Progenitor cell of endocrine pancreas (in vitro differentiated cells): ENCODE results near the gene INAFM2. TPM values are rescaled to one million over a fixed set of nuclear protein-coding genes. Genes with fewer than 3 reads are reported as not detected.

Experiments used
- DNase-seq: peaks from one replicate; pipeline ENCODE4 v3.0.0; 2021; ENCODE audit warnings: low spot score; ENCODE audit not compliant: unreplicated experiment
- H3K27ac Mint-ChIP-seq: 2 replicates; pipeline ENCODE4 v1.8.0; 2021; ENCODE audit warnings: mild to moderate bottlenecking, moderate library complexity, mixed read lengths
- H3K27me3 Mint-ChIP-seq: 2 replicates; pipeline ENCODE4 v1.8.0; 2021; ENCODE audit warnings: mixed read lengths
- H3K36me3 Mint-ChIP-seq: 2 replicates; pipeline ENCODE4 v1.8.0; 2022; ENCODE audit warnings: mixed read lengths; ENCODE audit not compliant: insufficient read depth
- H3K4me1 Mint-ChIP-seq: 2 replicates; pipeline ENCODE4 v1.8.0; 2021; ENCODE audit warnings: low read depth, mixed read lengths
- H3K4me3 Mint-ChIP-seq: 2 replicates; pipeline ENCODE4 v1.8.0; 2021; ENCODE audit warnings: low read depth, mild to moderate bottlenecking, moderate library complexity, mixed read lengths
- H3K9me3 Mint-ChIP-seq: 2 replicates; pipeline ENCODE4 v1.8.0; 2021; ENCODE audit warnings: low read depth, mixed read lengths
- total RNA-seq: library from RNA; stranded (reverse); gene quantifications from 2 replicates; pipeline ENCODE4 v1.2.1, GENCODE V29; 2021
- TF ChIP-seq, protein P1 (sequence below): fragments of 200-600 bp; sonication (generic); IDR thresholded peaks from one replicate; pipeline ENCODE4 v1.5.0; 2021; ENCODE audit warnings: antibody characterized with exemption, mild to moderate bottlenecking; ENCODE audit not compliant: unreplicated experiment

Gene INAFM2
- total RNA-seq, 1 donor from 2014 or later: 14.9 TPM

GRCh38 chr15:40330368-40330836, 6.9 kb downstream of the INAFM2 start:
- Mint-ChIP-seq H3K4me3 (no peak overlapping the region), H3K36me3 (peaks cover 4% of the 10 kb centered on the region), H3K27ac (no peak overlapping the region), H3K27me3 (peaks cover 53% of the 10 kb centered on the region), H3K4me1 (peaks cover 1% of the 10 kb centered on the region), H3K9me3 (no peaks in the 10 kb centered on the region)
- no peak for DNase-seq
- TF ChIP-seq, protein P1, sequence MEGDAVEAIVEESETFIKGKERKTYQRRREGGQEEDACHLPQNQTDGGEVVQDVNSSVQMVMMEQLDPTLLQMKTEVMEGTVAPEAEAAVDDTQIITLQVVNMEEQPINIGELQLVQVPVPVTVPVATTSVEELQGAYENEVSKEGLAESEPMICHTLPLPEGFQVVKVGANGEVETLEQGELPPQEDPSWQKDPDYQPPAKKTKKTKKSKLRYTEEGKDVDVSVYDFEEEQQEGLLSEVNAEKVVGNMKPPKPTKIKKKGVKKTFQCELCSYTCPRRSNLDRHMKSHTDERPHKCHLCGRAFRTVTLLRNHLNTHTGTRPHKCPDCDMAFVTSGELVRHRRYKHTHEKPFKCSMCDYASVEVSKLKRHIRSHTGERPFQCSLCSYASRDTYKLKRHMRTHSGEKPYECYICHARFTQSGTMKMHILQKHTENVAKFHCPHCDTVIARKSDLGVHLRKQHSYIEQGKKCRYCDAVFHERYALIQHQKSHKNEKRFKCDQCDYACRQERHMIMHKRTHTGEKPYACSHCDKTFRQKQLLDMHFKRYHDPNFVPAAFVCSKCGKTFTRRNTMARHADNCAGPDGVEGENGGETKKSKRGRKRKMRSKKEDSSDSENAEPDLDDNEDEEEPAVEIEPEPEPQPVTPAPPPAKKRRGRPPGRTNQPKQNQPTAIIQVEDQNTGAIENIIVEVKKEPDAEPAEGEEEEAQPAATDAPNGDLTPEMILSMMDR: no peak

- peaks cover 1% of the 10 kb centered on the region for H3K4me1 Mint-ChIP-seq
- no peaks in the 10 kb centered on the region for H3K9me3 Mint-ChIP-seq
- peaks cover 51% of the 10 kb centered on the region for H3K27me3 Mint-ChIP-seq
- H3K4me3 Mint-ChIP-seq: no peak overlapping the region
- no peak overlapping the region for H3K27ac Mint-ChIP-seq
- peaks cover 2% of the 10 kb centered on the region for H3K36me3 Mint-ChIP-seq
- DNase-seq: no peak
- TF ChIP-seq, protein P1: no peak
Measured at GRCh38 chr15:40331026-40331425, 7.5 kb downstream of the INAFM2 start.

DNA sequence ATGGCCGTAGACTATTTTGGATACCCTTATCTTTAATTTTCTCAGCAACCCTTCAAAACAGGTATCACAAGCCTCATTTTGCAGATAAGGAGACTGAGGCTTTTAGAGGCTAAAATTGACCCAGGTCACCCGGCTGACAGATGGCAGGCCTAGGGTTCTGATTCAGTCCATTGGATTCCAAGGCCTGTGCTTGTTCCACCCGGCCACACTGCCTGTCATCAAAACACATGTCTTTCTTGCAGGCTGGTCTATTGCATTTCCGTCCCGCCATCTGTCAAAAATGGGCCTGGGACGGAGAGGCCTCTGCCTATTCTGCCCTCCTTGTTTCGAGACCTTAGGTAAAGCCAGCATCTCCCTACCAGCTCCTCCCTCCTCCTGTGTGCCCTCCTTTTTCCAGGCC, 8.1 kb downstream of the INAFM2 start:
- no peak overlapping the region for H3K4me3 Mint-ChIP-seq
- TF ChIP-seq, protein P1: no peak
- peaks cover 46% of the 10 kb centered on the region for H3K27me3 Mint-ChIP-seq
- H3K27ac Mint-ChIP-seq: no peak overlapping the region
- H3K36me3 Mint-ChIP-seq: peaks cover 2% of the 10 kb centered on the region
- H3K4me1 Mint-ChIP-seq: peaks cover 1% of the 10 kb centered on the region
- no peak for DNase-seq
- H3K9me3 Mint-ChIP-seq: no peaks in the 10 kb centered on the region

DNA sequence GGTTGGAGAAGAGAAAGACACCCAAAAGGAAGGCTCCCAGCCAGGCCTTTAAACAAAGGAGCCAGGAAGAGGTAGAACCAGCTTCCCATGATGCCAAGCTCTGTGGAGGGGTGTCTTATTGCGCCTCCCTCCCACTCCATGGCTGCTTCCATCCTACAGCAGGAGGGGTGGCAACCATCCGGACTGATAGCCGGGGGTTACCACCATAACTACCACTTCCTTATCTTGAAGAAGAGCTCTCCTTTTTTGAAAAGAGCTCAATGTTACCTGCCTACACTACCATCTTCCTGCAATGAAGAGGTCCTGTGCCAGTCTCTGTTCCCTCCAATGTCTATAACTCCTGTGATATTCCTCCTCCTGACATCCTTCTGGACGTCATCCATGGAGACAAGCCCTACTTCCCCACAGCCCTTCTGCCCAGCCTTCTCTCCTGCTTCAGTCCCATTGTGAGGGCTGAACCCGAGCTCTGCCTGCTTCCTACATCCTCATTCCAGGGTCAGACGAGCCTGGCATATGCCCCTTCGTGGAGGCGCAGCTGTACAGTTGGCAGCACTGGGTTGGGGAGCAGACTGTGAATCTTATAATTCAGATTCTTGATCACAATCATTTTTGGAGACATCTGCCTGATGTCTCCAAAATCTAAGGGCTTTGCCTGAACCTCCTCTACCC, 8.8 kb downstream of the INAFM2 start:
- TF ChIP-seq, protein P1: no peak
- no peak for DNase-seq
- Mint-ChIP-seq H3K9me3 (no peaks in the 10 kb centered on the region), H3K4me3 (no peak overlapping the region), H3K4me1 (peaks cover 1% of the 10 kb centered on the region), H3K27ac (no peak overlapping the region), H3K27me3 (peaks cover 43% of the 10 kb centered on the region), H3K36me3 (peaks cover 2% of the 10 kb centered on the region)

- peaks cover 40% of the 10 kb centered on the region for H3K27me3 Mint-ChIP-seq
- H3K9me3 Mint-ChIP-seq: no peaks in the 10 kb centered on the region
- peaks cover 3% of the 10 kb centered on the region for H3K4me1 Mint-ChIP-seq
- TF ChIP-seq, protein P1: no peak
- H3K4me3 Mint-ChIP-seq: no peak overlapping the region
- DNase-seq: no peak
- H3K27ac Mint-ChIP-seq: no peak overlapping the region
- H3K36me3 Mint-ChIP-seq: no peaks in the 10 kb centered on the region
Measured at GRCh38 chr15:40333922-40334492, 10.5 kb downstream of the INAFM2 start.
